DMS114 treated with DMSO at 0.1 percent for 48 hours (cell line): ENCODE measurements around the gene BMP10.

Experiments used
- DNase-seq: peaks from one replicate; lab custom pipeline; 2025; ENCODE audit not compliant: unreplicated experiment; lab: John Stamatoyannopoulos, UW

The BMP10 gene

DNA sequence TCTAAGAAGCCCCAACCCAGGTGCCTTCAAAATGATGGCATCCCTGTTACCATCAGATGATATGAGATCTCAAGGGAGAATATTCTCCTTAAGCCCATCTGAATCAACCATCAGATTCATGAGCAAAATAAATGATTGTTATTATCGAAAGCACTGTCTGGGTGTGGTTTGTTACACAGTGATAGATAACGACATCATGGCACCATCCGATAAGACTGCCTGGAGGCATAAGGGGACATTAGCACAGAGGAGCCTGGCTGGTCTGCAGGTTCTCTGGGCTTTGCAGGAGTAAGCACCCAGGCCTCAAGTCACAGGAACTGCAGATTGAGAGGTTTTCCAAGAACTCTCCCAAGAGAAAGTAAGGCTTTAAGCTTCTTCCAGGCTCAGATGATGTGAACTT is 15.6 kb downstream of the BMP10 start:
- DNase-seq, result no peak

DNA sequence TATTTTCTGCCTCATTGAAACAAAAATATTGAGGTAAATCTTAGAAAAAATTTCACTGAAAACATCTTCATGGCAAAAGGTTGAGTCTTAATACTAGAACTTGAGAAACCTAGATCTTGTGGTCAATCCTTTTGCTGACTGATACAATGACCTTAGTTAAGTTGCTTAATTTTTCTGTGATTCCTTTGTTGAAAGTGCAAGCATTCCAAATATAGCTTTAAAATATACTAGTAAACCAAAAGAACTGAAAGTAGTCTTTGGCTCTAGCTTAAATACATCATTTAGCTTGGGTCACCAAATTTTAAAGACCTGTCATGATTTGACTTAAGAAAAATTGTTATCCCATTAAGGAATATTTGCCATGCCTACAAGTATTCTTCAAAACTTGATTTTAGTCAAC is 16.7 kb downstream of the BMP10 start:
- DNase-seq, result no peak

- DNase-seq, result no peak
Observed at GRCh38 chr2:68853915-68854314, 17.3 kb downstream of the BMP10 start.

GRCh38 chr2:68853035-68853434 is 18.2 kb downstream of the BMP10 start:
- DNase-seq, result no peak

DNA sequence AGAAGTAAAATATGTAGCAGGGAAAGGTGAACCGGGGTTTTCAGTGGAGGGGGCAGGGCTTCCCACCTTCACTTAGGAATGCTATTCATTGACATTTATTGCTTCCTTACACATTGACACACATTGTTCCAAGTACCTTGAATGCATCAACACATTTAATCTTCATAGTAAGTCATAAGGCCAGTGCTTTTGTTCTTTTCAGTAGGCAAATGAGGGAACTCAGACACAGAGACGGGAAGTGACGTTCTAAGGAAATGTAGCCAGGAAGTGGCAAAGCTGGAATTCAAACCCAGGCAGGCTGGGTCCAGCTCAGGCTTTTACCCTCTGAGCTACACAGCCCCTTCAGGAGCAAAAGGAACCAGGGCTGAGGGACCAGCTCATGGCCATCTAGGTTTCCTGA is 20.7 kb downstream of the BMP10 start:
- DNase-seq, result no peak

- DNase-seq, result no peak
Observed at GRCh38 chr2:68849579-68850030, 21.6 kb downstream of the BMP10 start.

DNA sequence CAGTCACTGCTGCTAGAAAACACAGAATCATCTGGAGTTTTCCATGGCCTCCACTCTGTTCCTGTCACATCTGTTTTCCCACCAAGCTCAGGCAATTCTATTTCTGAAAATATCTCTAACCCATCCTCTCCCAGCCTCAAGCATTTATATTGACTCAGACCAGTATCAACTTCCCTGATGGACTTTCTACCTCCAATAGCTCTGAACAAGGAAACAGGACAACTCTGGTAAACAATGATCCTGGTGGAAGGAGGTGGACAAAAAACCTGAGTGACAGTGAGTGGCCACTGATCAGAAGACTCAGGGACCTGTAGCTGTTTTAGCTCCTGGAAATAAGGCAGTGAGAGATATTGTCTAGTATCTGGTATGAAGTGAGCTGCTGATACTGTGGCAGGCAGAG is 23.4 kb downstream of the BMP10 start:
- DNase-seq, result no peak

GRCh38 chr2:68846091-68846490 is 25.1 kb downstream of the BMP10 start:
- no peak for DNase-seq

- no peak for DNase-seq
Observed at GRCh38 chr2:68845043-68845442, 26.2 kb downstream of the BMP10 start.

- no peak for DNase-seq
Observed at GRCh38 chr2:68839260-68839833, 31.9 kb downstream of the BMP10 start.

DNA sequence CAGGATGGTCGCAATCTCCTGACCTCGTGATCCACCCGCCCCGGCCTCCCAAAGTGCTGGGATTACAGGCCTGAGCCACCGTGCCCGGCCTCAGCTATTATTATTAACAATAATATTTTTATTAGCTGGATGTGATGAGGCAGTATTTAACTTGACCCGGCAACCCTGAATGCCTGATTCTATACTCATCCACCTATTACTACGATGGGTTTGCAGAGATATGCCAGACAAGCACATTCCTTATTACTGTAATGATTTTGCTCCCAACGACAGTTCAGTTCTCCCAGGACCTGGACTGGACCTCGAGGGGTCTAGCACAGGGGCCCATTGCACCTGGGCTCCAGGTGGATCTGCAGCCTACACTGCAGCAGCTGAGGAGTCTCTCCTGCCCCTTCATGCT is 32.6 kb downstream of the BMP10 start:
- DNase-seq, result no peak

- DNase-seq, result no peak
Observed at GRCh38 chr2:68837861-68838341, 33.3 kb downstream of the BMP10 start.

GRCh38 chr2:68837164-68837860 is 33.9 kb downstream of the BMP10 start:
- DNase-seq, result no peak

DNA sequence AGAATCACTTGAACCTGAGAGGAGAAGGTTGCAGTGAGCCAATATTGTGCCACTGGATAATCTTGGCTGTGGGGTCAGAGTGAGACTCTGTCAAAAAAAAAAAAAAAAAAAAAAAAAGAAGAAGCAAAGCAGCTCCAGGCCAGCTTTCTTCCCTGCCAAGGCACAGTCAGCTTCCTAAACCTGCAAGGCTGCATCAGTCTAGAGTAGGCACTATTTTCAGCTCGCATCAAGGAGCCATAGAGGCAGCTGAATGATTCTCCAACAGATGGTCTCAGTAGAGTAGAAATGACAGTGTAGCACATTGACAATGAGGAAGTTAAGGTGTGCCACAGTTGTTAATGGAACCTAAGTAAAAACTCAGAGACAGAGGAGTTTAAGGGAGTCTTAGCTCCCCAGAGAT is 35.6 kb downstream of the BMP10 start:
- DNase-seq, result no peak

DNA sequence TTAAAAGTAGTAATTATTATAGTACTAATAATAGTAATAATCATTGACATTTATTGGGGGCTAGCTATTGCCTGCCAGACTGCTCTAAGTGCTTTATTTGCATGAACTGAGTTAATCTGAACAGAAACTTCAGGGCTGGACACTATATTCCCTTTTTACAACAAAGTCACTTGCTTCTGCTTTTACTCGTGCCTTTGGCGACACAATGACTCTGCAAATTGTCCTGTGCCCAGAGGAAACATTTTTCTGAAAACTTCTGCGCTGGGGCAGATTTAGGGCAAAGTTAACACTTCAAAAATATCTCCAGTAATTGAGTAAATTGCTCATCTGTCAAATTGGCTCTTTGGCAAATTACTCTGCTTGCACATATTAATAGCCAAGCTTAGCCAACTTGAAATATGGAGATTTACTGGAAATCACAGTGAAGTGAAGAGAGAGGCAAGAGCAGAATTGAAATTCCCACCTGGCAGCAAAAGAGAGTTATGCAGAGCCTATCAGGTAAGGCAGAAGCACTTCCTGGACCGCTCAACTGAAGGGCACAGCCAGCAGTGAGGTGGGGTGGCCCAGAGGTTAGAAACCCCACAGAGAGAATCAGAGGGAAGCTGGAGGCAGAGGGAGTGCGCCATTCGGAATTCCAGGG is 36.3 kb downstream of the BMP10 start:
- DNase-seq, result no peak

DNA sequence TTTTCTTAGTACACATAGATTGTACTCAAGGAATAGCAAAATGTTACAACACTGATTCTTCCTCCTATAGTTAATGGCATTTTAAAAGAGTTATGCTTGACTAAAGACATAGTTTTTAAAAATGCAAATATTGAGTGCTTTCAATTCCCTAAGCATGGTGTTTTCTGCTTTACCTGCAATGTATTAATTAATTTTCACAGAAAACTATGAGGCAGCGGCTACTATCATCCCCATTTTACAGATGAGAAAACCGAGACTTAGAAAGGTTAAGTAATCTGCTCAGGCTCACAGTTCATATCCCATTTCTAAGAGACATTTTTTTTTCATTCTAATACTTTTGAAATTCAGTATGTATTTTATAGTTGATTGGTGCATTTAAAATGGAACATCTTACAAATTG is 38.0 kb downstream of the BMP10 start:
- no peak for DNase-seq

DNA sequence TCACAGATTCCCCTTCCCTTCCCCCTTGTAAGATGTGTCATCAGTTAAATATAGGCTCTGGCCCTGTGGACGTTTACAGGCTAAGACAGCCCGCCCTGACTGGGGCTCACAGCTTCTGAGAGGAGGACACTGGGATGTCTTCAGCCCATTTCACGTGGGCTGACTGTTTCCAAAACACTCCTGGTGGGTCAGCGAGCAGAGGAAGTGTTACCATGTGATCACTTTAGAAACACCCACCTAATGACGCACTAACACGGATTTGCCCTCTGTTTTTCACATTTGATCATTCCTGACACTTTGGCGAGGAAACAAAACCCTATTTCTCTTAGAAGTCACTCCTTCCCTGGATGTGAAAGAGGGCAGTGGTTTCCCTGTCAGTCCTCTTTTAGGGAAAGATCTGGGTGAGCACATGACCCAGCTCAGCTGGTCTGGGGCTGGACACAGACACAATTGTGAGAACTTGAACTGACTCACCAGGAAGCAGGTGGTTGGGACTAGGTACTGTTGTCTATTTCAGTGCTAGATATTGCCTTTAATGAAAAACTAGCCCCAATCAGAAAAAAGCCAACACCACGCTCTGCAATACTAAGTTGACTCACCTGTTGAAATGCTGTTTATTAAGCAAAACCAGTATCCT is 38.8 kb downstream of the BMP10 start:
- no peak for DNase-seq

DNA sequence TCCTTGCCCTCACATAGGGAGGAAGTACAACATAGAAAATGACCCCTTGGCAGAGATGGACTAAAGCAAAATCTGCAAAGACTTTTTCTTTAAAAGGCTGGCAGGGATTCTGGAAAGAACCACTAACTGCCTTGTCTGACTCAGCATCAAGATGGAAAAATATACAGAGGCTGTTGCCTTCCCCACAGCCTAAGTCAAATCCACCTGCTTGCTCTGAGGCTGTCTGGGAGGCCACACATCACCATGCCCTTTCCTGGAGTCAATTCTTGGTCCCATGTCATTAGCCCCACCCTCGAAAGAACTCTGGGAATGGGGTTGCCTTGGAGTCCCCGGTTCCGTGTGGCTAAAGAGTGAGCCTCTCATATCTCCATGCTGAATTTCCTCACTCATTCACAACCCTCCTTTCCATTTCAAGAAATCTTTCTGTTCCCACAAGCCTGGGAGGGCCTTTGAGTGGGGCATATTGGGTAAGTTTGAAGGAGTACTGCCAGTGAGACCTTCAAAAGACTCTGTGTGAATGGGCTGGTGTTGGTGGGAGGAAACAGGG is 39.4 kb downstream of the BMP10 start:
- DNase-seq, result no peak

DNA sequence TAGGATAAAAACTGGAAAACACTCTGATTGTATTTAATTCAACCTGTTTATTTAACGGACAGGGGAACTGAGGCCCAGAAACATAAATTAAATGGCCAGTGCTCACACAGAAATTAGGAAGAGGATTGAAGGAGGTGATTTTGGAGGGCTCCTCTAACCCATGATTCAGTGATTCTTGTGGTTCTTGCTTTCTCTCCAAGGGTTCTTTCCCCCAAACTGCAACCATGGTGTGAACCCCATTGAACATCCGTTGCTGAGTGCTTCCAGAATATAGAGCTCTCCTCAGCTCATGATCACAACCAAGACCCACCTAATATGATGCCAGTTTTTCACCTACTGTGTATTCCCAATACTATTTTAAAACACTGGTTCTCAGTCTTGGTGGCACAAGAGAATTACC is 41.4 kb downstream of the BMP10 start:
- DNase-seq, result no peak

DNA sequence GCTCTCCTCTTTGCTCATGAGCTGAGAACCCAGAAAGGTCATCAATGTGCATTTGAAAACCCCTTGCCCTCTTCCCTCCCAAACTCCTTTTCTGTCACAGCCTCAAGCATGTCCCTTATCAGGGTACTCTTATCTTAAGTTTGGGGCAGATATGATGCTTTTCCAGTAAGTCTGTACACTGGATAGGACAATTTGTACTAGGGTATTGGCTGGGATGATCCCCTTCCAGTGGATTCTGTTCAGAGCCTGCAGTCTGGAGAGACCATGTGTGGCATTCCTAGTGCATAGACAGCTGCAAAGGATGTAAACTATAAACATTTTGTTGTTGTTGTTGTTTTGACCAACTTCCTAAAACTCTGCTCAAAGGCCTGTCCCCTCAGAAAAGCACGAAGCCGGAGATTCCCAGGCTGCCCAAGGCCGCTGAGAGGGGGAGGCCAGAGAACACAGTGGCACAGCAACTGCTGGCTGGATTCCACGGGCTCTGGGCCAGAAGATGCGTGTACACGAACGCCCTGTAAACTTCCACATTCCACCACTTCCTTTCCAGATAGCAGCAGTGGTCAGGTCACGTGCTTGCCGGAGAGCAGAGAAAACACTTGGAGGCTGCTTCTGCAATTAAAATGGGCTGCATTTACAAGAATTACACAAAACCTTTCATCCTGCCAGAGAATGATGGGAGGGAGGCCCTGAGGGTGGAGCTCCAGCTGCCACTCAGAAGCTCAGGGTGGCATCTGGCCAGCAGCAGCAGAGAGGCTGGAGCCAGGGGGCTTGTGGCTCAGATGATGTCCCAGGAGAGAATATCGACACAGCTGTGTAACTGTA is 42.1 kb downstream of the BMP10 start:
- DNase-seq, result no peak

GRCh38 chr2:68827666-68828065 is 43.5 kb downstream of the BMP10 start:
- no peak for DNase-seq
